Astrocyte (in vitro differentiated cells and primary cell): ENCODE results near the gene FZR1. TPM values are rescaled to one million over a fixed set of nuclear protein-coding genes. Genes with fewer than 3 reads are reported as not detected.

Experiments
- DNase-seq: peaks from one replicate; pipeline ENCODE4 v3.0.0-alpha.2; 2010; ENCODE audit warnings: low read depth
- FAIRE-seq: peaks from 2 replicates; lab custom pipeline; 2011; peaks lifted over from hg19 to GRCh38; lab: Jason Lieb, UNC
- H2AFZ ChIP-seq: 2 replicates; pipeline ENCODE4 v1.6.0; 2012; ENCODE audit warnings: low read depth, low read length, inconsistent platforms
- H3K27ac ChIP-seq: 2 replicates; pipeline ENCODE4 v1.5.1; 2011; ENCODE audit warnings: low read depth, low read length, inconsistent platforms
- H3K27me3 ChIP-seq: 2 replicates; pipeline ENCODE4 v1.6.0; 2011; ENCODE audit warnings: low read length, inconsistent platforms; ENCODE audit not compliant: insufficient read depth
- H3K36me3 ChIP-seq: 2 replicates; pipeline ENCODE4 v1.5.1; 2011; ENCODE audit warnings: low read length, inconsistent platforms; ENCODE audit not compliant: insufficient read depth
- H3K4me1 ChIP-seq: 2 replicates; pipeline ENCODE4 v1.5.1; 2011; ENCODE audit warnings: low read length, inconsistent platforms; ENCODE audit not compliant: insufficient read depth
- H3K4me2 ChIP-seq: 2 replicates; pipeline ENCODE4 v1.6.0; 2012; ENCODE audit warnings: low read length, inconsistent platforms
- H3K4me3 ChIP-seq: 2 replicates; pipeline ENCODE4 v1.5.1; 2011; ENCODE audit warnings: low read depth, mild to moderate bottlenecking, low read length, inconsistent platforms; ENCODE audit not compliant: insufficient read depth
- H3K79me2 ChIP-seq: 2 replicates; pipeline ENCODE4 v1.6.0; 2012; ENCODE audit warnings: mild to moderate bottlenecking, low read length, inconsistent platforms; ENCODE audit not compliant: insufficient read depth
- H3K9ac ChIP-seq: 2 replicates; pipeline ENCODE4 v1.6.0; 2012; ENCODE audit warnings: mild to moderate bottlenecking, low read length, inconsistent platforms
- H3K9me3 ChIP-seq: 2 replicates; pipeline ENCODE4 v1.5.1; 2012; ENCODE audit warnings: low read depth, mild to moderate bottlenecking, low read length, inconsistent platforms; ENCODE audit not compliant: insufficient read depth
- H4K20me1 ChIP-seq: 2 replicates; pipeline ENCODE4 v1.6.0; 2012; ENCODE audit warnings: low read length, inconsistent platforms; ENCODE audit not compliant: insufficient read depth
- H3K27ac Mint-ChIP-seq: one replicate; pipeline ENCODE4 v1.8.0; 2021; ENCODE audit warnings: mild to moderate bottlenecking, mixed read lengths; ENCODE audit not compliant: unreplicated experiment
- H3K27me3 Mint-ChIP-seq: one replicate; pipeline ENCODE4 v1.8.0; 2021; ENCODE audit warnings: low read depth, mixed read lengths; ENCODE audit not compliant: unreplicated experiment
- H3K36me3 Mint-ChIP-seq: one replicate; pipeline ENCODE4 v1.8.0; 2021; ENCODE audit warnings: low read depth, mixed read lengths; ENCODE audit not compliant: unreplicated experiment
- H3K4me1 Mint-ChIP-seq: one replicate; pipeline ENCODE4 v1.8.0; 2021; ENCODE audit warnings: low read depth, mixed read lengths; ENCODE audit not compliant: unreplicated experiment
- H3K4me3 Mint-ChIP-seq: one replicate; pipeline ENCODE4 v1.8.0; 2021; ENCODE audit warnings: mild to moderate bottlenecking, moderate library complexity, mixed read lengths; ENCODE audit not compliant: unreplicated experiment
- H3K9me3 Mint-ChIP-seq: one replicate; pipeline ENCODE4 v1.8.0; 2021; ENCODE audit warnings: mild to moderate bottlenecking, mixed read lengths; ENCODE audit not compliant: unreplicated experiment
- EZH2 ChIP-seq: IDR thresholded peaks from 2 replicates; pipeline ENCODE4 v1.6.1; 2012; ENCODE audit warnings: mild to moderate bottlenecking, low read length, inconsistent platforms; ENCODE audit not compliant: insufficient read depth
- total RNA-seq: library from RNA; stranded (reverse); gene quantifications from 2 replicates; pipeline ENCODE4 v1.2.1, GENCODE V29; 2021
- TF ChIP-seq, protein P1 (sequence below): IDR thresholded peaks from 2 replicates; pipeline ENCODE4 v1.5.1; 2011; ENCODE audit warnings: low read depth, mild to moderate bottlenecking, inconsistent platforms, low read length, moderate library complexity; ENCODE audit not compliant: insufficient read depth

Gene FZR1
- total RNA-seq, 1 donor from 2014 or later: 51.8 TPM

DNA sequence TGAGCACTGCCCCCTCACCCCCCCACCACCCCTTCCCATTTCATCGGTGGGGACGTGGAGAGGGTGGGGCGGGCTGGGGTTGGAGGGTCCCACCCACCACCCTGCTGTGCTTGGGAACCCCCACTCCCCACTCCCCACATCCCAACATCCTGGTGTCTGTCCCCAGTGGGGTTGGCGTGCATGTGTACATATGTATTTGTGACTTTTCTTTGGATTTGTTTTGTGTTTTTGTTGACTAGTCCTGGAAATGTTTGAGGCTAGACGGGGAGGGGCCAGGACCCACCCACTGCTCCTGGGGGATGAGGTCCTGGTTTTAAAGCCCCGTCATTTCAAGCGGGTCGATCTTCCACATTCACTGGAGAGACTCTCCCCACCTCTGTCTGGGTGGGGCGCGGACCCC is 29.9 kb downstream of the FZR1 start:
- Histone ChIP-seq H3K9me3 (no peaks in the 10 kb centered on the region), H3K4me3 (no peak overlapping the region), H3K4me1 (no peaks in the 10 kb centered on the region), H3K27ac (no peak overlapping the region), H2AFZ (no peak overlapping the region), H3K27me3 (no peaks in the 10 kb centered on the region), H3K79me2 (peaks cover 5% of the 10 kb centered on the region), H3K9ac (no peak overlapping the region), H3K36me3 (peaks cover 6% of the 10 kb centered on the region), H3K4me2 (no peak overlapping the region), H4K20me1 (peaks cover 50% of the 10 kb centered on the region)
- Mint-ChIP-seq H3K27me3 (no peaks in the 10 kb centered on the region), H3K4me3 (no peak overlapping the region), H3K9me3 (no peaks in the 10 kb centered on the region), H3K27ac (peak overlapping the region; percentile 78), H3K36me3 (peaks cover 18% of the 10 kb centered on the region), H3K4me1 (no peaks in the 10 kb centered on the region)
- DNase-seq (no peak), FAIRE-seq (no peak)
- no peak for TF ChIP-seq EZH2
- TF ChIP-seq, protein P1, sequence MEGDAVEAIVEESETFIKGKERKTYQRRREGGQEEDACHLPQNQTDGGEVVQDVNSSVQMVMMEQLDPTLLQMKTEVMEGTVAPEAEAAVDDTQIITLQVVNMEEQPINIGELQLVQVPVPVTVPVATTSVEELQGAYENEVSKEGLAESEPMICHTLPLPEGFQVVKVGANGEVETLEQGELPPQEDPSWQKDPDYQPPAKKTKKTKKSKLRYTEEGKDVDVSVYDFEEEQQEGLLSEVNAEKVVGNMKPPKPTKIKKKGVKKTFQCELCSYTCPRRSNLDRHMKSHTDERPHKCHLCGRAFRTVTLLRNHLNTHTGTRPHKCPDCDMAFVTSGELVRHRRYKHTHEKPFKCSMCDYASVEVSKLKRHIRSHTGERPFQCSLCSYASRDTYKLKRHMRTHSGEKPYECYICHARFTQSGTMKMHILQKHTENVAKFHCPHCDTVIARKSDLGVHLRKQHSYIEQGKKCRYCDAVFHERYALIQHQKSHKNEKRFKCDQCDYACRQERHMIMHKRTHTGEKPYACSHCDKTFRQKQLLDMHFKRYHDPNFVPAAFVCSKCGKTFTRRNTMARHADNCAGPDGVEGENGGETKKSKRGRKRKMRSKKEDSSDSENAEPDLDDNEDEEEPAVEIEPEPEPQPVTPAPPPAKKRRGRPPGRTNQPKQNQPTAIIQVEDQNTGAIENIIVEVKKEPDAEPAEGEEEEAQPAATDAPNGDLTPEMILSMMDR: no peak

DNA sequence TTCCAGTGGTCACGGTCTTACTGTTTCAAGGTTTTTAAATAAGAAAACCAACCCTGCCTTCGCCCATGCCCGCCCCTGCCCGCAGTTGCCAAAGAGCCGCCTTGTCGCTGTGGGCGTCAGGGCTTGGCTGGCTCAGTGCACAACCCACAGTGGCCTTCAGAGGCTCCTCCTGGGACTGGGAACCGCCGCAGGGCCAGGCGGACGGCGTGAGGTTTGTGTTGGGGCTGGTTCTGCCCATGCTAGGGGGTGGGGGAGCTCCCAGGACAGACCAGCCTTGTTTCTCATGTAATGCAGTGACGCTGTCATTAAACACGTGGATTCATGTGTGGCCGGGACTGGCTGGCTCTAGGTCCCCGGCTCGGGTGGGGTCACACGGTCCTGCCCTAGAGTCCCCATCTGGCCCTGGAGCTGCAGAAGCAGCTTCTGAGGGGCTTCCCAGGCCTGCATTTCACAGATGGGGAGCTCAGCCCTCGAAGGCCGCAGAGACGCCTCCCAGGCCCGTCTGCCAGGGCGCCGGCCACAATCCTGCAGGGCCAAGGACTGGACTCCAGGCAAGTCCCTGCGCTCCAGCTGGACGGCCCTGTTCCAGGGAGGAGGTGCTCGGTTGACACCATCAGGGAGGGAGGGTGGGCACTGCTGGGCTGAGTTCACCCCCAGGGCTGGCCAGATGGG is 30.5 kb downstream of the FZR1 start:
- Mint-ChIP-seq H3K27ac (no peak overlapping the region), H3K4me3 (no peak overlapping the region), H3K4me1 (no peaks in the 10 kb centered on the region), H3K36me3 (peaks cover 14% of the 10 kb centered on the region), H3K27me3 (no peaks in the 10 kb centered on the region), H3K9me3 (no peaks in the 10 kb centered on the region)
- DNase-seq (no peak), FAIRE-seq (no peak)
- Histone ChIP-seq H3K4me3 (no peak overlapping the region), H3K27ac (no peak overlapping the region), H3K36me3 (peaks cover 4% of the 10 kb centered on the region), H2AFZ (no peak overlapping the region), H3K9me3 (no peaks in the 10 kb centered on the region), H3K4me2 (no peak overlapping the region), H3K27me3 (no peaks in the 10 kb centered on the region), H3K9ac (no peak overlapping the region), H4K20me1 (peaks cover 46% of the 10 kb centered on the region), H3K4me1 (no peaks in the 10 kb centered on the region), H3K79me2 (peaks cover 5% of the 10 kb centered on the region)
- TF ChIP-seq, protein P1: no peak
- TF ChIP-seq EZH2: no peak

DNA sequence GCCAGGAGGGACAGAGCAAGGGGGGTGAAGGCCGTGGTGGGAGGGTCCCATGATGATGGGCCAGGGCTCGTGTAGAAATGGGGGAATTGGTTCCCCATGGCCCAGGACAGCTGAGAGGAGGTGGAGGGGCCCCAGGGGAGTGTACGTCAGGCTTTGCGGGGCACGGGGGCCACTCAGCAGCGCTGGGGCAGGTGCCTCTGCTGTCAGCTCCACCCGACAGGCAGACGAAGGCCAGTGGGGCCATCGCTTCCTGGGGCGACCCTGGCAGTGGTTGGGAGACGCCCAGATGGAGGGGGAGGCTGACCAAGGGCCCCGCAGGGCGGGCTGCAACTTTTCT is 31.0 kb downstream of the FZR1 start:
- H3K36me3 Mint-ChIP-seq: peaks cover 14% of the 10 kb centered on the region
- DNase-seq (no peak), FAIRE-seq (no peak)
- Histone ChIP-seq H3K9me3 (no peaks in the 10 kb centered on the region), H2AFZ (no peak overlapping the region), H3K79me2 (peaks cover 5% of the 10 kb centered on the region), H3K36me3 (peaks cover 4% of the 10 kb centered on the region), H3K27ac (no peak overlapping the region), H3K4me3 (no peak overlapping the region), H3K4me1 (no peaks in the 10 kb centered on the region), H3K27me3 (no peaks in the 10 kb centered on the region), H3K4me2 (no peak overlapping the region), H3K9ac (no peak overlapping the region), H4K20me1 (peaks cover 46% of the 10 kb centered on the region)
- no peak overlapping the region for H3K4me3 Mint-ChIP-seq
- no peaks in the 10 kb centered on the region for H3K4me1 Mint-ChIP-seq
- no peak overlapping the region for H3K27ac Mint-ChIP-seq
- no peak for TF ChIP-seq EZH2
- TF ChIP-seq, protein P1: no peak
- H3K27me3 Mint-ChIP-seq: no peaks in the 10 kb centered on the region
- H3K9me3 Mint-ChIP-seq: no peaks in the 10 kb centered on the region
